Erythroblast (primary cell): ENCODE results near the gene FHL3.

Source experiments
- GATA1 ChIP-seq: IDR thresholded peaks from 2 replicates; pipeline ENCODE4 v1.6.1; 2011; ENCODE audit warnings: low read depth, mild to moderate bottlenecking, control low read depth, low read length, moderate library complexity
- POLR2A ChIP-seq: IDR thresholded peaks from 2 replicates; pipeline ENCODE4 v1.6.1; 2011; ENCODE audit warnings: mild to moderate bottlenecking, low read length

DNA sequence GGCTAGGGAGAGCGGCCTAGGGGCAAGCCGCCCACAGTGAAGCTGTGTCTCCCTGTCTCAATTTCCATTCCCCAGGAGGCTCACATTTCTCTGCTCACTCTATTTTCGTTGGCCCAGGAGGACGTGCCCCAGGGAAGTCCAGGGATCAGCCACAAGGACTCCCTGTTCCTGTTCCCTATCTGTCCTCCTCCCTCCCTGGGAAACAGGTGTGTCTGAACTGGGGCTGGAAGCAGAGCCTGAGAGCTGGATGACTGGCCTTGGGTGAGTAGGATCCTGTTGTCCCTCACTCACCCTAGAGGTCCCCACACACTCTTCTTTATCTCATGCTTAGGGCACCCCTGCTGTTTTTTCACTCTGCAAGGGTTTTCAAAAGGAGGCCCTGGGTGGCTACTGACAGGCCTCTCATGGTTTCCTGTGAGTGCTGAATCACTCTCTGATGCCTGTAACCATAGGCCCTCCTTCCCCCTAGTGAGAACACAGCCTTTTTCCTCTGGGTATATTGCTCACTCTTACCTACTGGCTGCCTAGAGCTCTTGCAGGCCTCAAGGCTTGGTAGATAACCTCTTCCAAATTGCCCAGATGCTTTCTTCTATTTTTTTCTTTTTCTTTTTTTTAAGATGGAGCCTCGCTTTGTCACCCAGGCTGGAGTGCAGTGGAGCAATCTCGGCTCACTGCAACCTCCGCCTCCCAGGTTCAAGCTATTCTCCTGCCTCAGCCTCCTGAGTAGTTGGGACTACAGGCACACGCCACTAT, 4.0 kb upstream of the FHL3 start:
- no peak for TF ChIP-seq POLR2A
- no peak for TF ChIP-seq GATA1
